ENCODE data around the gene RUSC1.

Gene RUSC1

GRCh38 chr1:155296661-155297060 is 24.0 kb upstream of the RUSC1 start:
- DNase-seq: no peak

DNA sequence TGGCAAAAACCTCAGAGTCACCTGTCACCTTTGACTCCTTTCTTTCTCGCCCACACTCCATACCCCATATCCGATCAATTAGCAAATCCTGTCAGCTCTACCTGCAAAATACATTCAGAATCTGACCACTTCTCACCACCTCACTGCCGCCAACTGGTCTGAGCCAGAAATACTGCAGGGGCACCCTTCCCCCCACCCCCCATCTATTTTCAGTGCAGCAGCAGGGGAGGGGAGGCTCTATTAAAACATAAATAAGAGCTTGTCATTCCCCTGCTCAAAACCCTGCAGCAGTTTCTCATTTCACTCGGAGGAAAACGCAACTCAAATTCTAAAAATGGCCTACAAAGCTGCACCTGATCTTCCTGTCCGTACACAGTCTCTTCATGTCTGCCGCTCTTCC is 23.3 kb upstream of the RUSC1 start:
- DNase-seq: no peak

- no peak for DNase-seq
Measured at GRCh38 chr1:155300024-155300423, 20.7 kb upstream of the RUSC1 start.

DNA sequence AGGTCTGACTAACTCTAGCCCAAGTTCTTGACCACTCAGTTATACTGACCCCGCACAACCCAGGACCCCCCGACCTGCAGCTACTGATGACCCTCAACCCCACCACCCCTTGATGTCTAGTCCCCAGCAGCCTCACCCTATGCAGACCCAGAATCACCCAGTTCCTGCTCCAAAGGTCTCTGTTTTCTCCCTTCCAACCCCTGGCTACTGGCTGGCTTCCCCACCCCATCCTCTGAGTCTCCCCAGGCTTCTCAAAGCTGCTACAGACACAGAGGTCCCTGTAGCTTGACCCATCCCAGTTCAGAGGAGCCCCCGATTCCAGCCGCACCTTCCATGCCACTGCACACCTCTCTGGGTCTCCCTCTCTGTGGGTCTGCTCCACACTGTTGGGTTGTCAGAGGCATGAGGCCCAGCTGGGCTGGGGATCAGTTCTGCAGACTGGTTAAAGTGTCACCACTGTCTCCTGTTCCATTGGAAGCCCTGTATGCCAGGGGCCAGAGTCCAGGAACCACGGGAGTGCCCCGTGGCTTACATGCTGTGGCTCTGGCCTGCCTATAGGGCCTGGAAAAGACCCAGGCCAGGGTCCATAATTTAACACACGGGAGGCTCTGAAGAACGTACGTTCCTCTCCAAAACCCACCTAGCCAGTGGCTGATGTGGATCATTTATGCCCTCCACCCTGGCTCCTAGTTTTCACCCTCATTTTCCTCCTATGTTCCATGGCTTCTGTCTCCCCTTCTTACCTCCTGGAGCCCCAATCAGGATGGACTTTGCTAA is 20.0 kb upstream of the RUSC1 start:
- no peak for DNase-seq

DNA sequence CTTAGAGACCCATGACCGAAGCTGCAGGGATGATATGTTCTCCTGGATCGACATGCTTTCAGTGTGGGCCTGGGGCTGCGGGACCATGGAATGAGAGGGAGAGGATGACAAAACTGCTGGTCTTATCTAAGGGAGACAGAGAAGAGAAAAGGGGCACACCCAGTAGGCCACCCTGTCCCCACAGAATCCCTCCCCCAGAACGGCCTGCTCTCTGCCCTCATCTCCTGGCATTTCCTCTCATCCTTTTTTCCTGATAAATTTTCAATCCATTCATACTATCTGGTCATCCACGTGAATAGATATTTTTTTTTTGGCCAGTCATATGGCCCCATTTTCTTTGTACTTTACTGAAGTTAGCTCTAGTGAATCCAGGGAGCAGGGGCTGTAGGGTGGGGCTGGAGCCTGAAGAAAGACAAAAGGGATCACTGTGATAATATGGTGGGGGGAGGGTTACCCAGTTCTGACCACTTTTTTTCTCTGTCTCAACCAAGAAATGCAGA is 19.3 kb upstream of the RUSC1 start, which contains the start of gene PKLR:
Gene PKLR (minus strand): TSS at position 97 of the 500 bp plus-strand sequence. CDS start 43 bp downstream, at position 54.
- DNase-seq: no peak

DNA sequence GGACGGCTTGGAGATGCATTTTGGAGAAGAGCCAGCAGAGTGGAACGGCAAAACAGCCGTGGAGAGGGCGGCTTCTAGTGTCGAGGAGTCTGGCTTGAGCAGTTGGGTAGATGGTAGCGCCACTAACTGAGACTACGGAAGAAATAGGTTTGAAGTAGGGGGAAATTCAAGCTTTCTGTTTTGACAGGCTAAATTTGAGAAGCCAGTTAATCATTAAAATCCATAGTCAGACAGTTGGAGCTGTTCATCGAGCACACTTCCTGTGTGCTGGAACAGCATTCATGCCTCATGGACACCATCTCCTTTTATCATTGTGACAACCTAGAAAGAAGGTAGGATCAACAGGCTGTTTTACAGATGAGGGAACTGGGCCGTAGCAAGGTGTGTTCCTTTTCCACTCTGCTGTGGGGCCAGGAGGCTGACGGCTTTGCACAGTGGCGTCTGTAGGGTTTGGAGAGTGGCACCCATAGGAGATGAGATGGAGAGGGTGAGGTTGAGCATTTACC is 16.1 kb upstream of the RUSC1 start:
- no peak for DNase-seq

GRCh38 chr1:155305881-155306391 is 14.8 kb upstream of the RUSC1 start:
- DNase-seq: no peak

DNA sequence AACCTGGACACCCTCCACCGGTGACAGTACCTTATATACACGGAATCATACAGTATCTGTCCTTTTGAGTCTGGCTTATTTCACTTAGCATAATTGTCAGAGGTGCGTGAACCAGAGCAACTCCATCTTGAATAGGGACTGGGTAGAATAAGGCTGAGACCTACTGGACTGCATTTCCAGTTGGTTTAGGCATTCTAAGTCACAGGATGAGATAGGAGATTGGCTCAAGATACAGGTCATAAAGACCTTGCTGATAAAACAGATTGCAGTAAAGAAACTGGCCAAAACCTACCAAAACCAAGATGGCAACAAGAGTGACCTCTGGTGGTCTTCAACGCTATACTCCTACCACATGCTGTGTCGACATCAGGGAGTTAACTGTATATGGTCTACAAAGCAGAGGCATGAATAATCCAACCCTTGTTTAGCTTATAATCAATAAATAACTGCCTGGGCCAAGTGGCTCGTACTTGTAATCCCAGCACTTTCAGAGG is 13.4 kb upstream of the RUSC1 start:
- peak; percentile 29 for DNase-seq

GRCh38 chr1:155308493-155309422 is 11.9 kb upstream of the RUSC1 start, which contains the start of gene FDPS:
Gene FDPS, plus strand, starts transcription at chr1:155308866. Its CDS starts 924 bp downstream, at chr1:155309790.
- peak; percentile 96 for DNase-seq

- no peak for DNase-seq
Measured at GRCh38 chr1:155309423-155310021, 11.2 kb upstream of the RUSC1 start.

- no peak for DNase-seq
Measured at GRCh38 chr1:155313261-155313660, 7.4 kb upstream of the RUSC1 start.

- DNase-seq: no peak
Measured at GRCh38 chr1:155316922-155317321, 3.8 kb upstream of the RUSC1 start.

- DNase-seq: no peak
Measured at GRCh38 chr1:155318082-155318481, 2.6 kb upstream of the RUSC1 start.

- DNase-seq: no peak
Measured at GRCh38 chr1:155319536-155319935, 1.2 kb upstream of the RUSC1 start.

DNA sequence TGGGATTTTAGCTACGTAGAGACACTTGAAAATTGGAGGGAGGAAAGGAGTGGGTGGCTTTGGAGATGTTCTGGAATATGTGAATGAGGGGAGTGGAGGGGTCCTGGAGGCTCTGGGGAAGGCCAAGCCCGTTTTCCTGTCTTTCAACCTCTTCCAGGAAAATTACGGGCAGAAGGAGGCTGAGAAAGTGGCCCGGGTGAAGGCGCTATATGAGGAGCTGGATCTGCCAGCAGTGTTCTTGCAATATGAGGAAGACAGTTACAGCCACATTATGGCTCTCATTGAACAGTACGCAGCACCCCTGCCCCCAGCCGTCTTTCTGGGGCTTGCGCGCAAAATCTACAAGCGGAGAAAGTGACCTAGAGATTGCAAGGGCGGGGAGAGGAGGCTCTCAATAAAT is 442 bp upstream of the RUSC1 start:
- DNase-seq: no peak

DNA sequence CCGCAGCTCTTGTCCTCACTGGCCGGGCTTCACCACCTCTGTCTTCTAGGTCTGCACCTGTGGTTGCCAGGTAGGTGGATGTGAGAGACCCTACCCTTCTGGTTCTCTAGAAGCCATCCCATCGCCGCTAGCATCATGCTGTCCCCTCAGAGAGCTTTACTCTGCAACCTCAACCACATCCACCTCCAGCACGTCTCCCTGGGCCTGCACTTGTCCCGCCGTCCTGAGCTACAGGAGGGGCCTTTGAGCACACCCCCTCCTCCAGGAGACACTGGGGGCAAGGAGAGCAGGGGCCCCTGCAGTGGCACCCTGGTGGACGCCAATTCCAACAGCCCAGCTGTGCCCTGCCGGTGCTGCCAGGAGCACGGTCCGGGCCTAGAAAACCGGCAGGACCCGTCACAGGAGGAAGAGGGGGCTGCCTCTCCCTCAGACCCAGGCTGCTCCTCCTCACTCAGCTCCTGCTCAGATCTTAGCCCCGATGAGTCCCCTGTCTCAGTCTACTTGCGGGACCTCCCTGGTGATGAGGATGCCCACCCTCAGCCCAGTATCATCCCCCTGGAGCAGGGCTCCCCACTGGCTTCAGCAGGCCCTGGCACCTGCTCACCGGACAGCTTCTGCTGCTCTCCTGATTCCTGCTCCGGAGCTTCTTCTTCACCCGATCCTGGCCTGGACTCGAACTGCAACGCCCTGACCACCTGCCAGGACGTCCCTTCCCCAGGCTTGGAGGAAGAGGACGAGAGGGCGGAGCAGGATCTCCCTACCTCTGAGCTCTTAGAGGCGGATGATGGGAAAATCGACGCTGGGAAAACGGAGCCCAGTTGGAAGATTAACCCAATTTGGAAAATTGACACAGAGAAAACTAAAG is 1.2 kb downstream of the RUSC1 start:
- peak; percentile 49 for DNase-seq

GRCh38 chr1:155322571-155322952 is 1.9 kb downstream of the RUSC1 start:
- peak; percentile 64 for DNase-seq

- peak; percentile 95 for DNase-seq
Measured at GRCh38 chr1:155322953-155323728, 2.4 kb downstream of the RUSC1 start.

DNA sequence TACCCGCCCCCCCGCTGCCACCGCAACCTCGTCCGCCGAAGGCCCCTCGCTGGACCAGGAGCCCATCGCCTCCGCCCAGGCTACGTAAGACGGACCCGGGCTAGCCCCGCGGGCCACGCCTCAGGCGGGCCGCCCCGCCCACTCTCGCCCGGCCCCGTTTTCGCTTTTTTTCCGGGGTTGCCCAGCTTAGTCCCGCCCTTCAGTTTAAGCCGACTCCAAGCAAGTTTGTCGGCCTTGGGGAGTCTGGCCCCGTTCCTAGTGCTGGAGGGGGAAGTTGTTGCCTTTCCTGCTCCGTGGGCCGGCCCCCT is 3.0 kb downstream of the RUSC1 start:
- no peak for DNase-seq

- peak; percentile 93 for DNase-seq
Measured at GRCh38 chr1:155324037-155324716, 3.5 kb downstream of the RUSC1 start.

All from retina (tissue), 1 donor.